ENCODE results near the gene GIGYF1.

- TF ChIP-seq POLR2AphosphoS5 (IDR thresholded peaks at IDR 0.05), result no peak
- TF ChIP-seq EP300 (IDR thresholded peaks at IDR 0.05), result no peak
- no peak for TF ChIP-seq CTCF (IDR thresholded peaks at IDR 0.05)
Measured at GRCh38 chr7:100686201-100686821, 7.7 kb downstream of the GIGYF1 start.

Data from stomach (tissue), 4 donors.